Measurements from ENCODE around the gene SIRT1. TPM values are rescaled to one million over a fixed set of nuclear protein-coding genes. Genes with fewer than 3 reads are reported as not detected.
"Not testable (repeated sequence)": the region's sequence is repeated elsewhere in the genome, so short reads cannot be mapped to it uniquely, and the experiment has no call there.

SIRT1 gene
- 10 to 100 TPM; 13.5 to 15.8 TPM for total RNA-seq

DNA sequence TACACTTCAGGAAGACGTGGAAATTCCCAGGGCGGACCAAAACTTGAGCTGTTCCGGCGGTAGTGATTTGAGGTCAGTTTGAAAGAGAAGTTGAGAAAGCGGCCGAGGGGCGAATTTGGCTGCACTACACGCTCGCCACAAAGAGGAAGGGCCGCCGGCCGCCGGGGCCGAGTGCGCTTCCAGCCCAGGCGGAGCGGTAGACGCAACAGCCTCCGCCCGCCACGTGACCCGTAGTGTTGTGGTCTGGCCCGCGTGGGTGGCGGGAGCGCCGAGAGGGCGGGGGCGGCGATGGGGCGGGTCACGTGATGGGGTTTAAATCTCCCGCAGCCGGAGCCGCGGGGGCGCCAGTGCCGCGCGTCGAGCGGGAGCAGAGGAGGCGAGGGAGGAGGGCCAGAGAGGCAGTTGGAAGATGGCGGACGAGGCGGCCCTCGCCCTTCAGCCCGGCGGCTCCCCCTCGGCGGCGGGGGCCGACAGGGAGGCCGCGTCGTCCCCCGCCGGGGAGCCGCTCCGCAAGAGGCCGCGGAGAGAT lies at the start of gene SIRT1:
SIRT1 (plus strand) TSS at position 344 of the 529 bp plus-strand sequence; CDS start at position 410, 66 bp downstream.
- Histone ChIP-seq H3K4me1 (peaks cover 23% of the 10 kb centered on the region), H3K4me3 (peak within 1 kb of the TSS; percentile 40 to 89), H3K27ac (peak within 1 kb of the TSS; percentile 91 to 97 (median 93)), H3K36me3 (replicated peaks in 1 of 2; ENCODE audit: insufficient read depth in 1 of 2, low read depth in 2 of 2) (no peaks in the 10 kb centered on the region), H3K9me3 (no peaks in the 10 kb centered on the region), H3K27me3 (no peaks in the 10 kb centered on the region)
- ATAC-seq (peak; percentile 88), DNase-seq (peak; percentile 96 to 97 (median 97))
- intact Hi-C loops (cut with DNase I): no loop called here
- TF ChIP-seq, protein P1, sequence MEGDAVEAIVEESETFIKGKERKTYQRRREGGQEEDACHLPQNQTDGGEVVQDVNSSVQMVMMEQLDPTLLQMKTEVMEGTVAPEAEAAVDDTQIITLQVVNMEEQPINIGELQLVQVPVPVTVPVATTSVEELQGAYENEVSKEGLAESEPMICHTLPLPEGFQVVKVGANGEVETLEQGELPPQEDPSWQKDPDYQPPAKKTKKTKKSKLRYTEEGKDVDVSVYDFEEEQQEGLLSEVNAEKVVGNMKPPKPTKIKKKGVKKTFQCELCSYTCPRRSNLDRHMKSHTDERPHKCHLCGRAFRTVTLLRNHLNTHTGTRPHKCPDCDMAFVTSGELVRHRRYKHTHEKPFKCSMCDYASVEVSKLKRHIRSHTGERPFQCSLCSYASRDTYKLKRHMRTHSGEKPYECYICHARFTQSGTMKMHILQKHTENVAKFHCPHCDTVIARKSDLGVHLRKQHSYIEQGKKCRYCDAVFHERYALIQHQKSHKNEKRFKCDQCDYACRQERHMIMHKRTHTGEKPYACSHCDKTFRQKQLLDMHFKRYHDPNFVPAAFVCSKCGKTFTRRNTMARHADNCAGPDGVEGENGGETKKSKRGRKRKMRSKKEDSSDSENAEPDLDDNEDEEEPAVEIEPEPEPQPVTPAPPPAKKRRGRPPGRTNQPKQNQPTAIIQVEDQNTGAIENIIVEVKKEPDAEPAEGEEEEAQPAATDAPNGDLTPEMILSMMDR (IDR thresholded peaks at IDR 0.05): peak in 1 of 7 experiments; percentile 7
- TF ChIP-seq POLR2A (IDR thresholded peaks at IDR 0.05): peak; percentile 93 to 96 (median 94)
- WGBS, 2 donors: 0 to 1% methylated on average over 13 to 62 of the region's 62 CpGs

DNA sequence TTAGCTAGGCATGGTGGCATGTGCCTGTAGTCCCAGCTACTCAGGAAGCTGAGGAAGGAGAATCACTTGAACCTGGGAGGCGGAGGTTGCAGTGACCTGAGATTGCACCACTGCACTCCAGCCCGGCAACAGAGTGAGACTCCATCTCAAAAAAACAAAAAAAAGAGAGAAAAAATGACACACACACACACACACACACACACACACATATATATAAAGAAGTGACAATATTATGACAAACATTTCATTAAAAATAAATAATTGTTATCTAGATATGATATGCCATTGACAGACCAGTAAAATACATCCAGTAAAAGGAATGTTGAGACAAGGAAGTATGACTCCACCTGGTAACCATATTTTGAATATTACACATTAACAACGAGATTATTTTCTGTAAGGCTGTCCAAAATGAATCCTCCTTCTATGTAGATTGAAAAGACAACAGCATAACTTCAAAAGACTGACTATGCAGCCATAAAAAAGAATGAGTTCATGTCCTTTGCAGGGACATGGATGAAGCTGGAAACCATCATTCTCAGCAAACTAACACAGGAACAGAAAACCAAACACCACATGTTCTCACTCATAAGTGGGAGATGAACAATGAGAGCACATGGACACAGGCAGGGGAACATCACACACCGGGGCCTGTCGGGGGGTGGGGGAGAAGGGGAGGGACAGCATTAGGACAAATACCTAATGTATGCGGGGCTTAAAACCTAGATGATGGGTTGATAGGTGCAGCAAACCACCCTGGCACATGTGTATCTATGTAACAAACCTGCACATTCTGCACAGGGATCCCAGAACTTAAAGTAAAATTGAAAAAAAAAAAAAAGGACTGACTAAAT lies 48.7 kb upstream of the SIRT1 start:
- 30 to 53% methylated on average over 6 of the region's 6 CpGs for WGBS, 2 donors
- DNase-seq; H3K4me3 ChIP-seq; H3K9me3 ChIP-seq; H3K27me3 ChIP-seq; intact Hi-C loops (cut with DNase I); H3K4me1 ChIP-seq; H3K36me3 ChIP-seq (replicated peaks in 1 of 2; ENCODE audit: insufficient read depth in 1 of 2, low read depth in 2 of 2): not testable (repeated sequence)
- peak overlapping the region in 2 of 4 donors; percentile 38 to 44 for H3K27ac ChIP-seq
- ATAC-seq: peak; percentile 50

DNA sequence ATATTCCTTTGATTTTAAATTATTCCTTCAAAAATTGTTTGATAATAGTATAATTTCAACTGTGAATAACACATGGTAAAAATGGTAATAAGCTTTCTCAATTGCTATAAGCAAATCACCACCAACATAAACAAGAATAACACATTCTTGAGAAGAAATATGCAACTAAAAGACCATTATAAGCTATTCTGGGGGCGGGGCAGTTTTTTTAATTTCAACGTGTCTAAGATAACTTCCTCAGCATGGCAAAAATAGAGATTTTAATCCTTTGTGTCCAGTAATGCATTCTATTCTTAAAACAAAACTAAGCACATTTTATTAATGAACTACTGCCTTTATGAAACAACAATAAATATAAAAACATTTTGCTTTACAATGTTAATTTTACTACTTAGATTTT lies 48.0 kb upstream of the SIRT1 start:
- no peak for ATAC-seq
- no peak overlapping the region for H3K4me3 ChIP-seq

DNA sequence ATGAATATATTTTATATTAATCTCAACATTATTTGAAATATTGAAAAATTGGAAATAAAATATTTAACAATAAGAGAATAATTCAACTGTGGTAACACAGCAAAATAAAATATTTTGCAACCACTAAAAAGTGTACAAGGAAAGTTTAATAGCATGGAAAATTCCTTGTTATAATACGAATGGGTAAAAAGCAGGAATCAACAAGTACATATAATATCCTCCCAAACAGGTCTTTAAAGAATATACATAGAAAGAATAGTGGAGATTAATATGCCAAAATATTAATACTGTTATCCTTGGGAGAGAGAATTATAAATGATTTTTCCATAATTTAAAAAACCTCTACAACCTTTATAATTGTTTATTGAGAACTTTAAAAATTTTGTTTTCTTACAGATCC lies 47.5 kb upstream of the SIRT1 start:
- H3K36me3 ChIP-seq (replicated peaks in 1 of 2; ENCODE audit: insufficient read depth in 1 of 2, low read depth in 2 of 2): no peaks in the 10 kb centered on the region
- DNase-seq (no peak), ATAC-seq (no peak)
- 39 to 44% methylated on average over 1 of the region's 1 CpG for WGBS, 2 donors
- no peaks in the 10 kb centered on the region for H3K4me1 ChIP-seq
- H3K9me3 ChIP-seq: no peaks in the 10 kb centered on the region
- H3K27ac ChIP-seq: peak overlapping the region in 1 of 4 donors; percentile 77
- no peaks in the 10 kb centered on the region for H3K27me3 ChIP-seq
- peak overlapping the region; percentile 21 to 33 for H3K4me3 ChIP-seq
- TF ChIP-seq POLR2A (IDR thresholded peaks at IDR 0.05): no peak
- TF ChIP-seq, protein P1 (IDR thresholded peaks at IDR 0.05): no peak
- intact Hi-C loops (cut with DNase I): no loop called here

More for the DNA sequence above, 48.0 kb upstream of the SIRT1 start:
- intact Hi-C loops (cut with DNase I): no loop called here
- Histone ChIP-seq H3K36me3 (replicated peaks in 1 of 2; ENCODE audit: insufficient read depth in 1 of 2, low read depth in 2 of 2) (no peaks in the 10 kb centered on the region), H3K4me1 (no peaks in the 10 kb centered on the region), H3K27ac (peak overlapping the region in 2 of 4 donors; percentile 38 to 44), H3K27me3 (no peaks in the 10 kb centered on the region), H3K9me3 (no peaks in the 10 kb centered on the region)
- WGBS, 2 donors: 29 to 30% methylated on average over 2 of the region's 2 CpGs
- no peak for TF ChIP-seq POLR2A (IDR thresholded peaks at IDR 0.05)
- TF ChIP-seq, protein P1 (IDR thresholded peaks at IDR 0.05): no peak
- DNase-seq: no peak

DNA sequence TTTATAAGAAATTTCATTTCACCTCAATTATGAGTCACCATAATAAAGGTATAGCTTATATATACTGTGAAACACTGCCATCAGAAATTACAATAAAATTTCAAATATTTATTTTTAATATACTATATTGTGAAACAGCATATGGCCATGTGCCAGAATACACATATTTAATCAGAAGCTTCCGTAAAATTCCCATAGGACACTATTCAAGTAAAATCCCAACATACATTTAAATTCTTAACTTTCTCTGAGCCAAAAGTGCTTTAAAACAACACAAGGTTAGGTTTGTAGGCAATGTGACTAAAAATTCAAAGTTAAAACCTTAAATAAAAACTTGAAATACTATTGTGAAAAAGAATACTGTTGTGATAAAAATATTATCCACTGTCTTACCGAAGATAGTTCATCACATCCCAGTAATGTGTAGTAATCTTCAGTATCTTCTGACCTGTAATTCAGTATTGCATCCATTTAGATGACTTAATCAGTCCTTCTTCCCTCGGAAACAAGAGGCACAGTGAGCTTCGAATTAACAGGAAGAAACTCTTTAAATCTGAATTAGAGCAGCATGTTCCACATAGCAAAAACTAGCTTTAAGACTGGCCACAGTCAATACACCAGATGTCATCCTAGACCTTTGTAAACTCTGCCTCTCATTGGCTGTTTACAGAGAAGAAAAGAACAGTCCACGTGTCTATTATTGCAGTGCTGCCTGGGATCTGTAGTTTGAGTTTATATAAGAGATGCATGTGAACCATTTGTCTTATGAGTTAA lies 46.7 kb upstream of the SIRT1 start, which contains the start of gene DNAJC12:
DNAJC12 (minus strand) TSS at position 648 of the 774 bp plus-strand sequence; CDS start at position 471, 177 bp downstream.
- DNase-seq (peak in 2 of 4 donors; percentile 28 to 53), ATAC-seq (peak; percentile 97)
- TF ChIP-seq, protein P1 (IDR thresholded peaks at IDR 0.05): no peak
- peak; percentile 15 to 79 (median 77) for TF ChIP-seq POLR2A (IDR thresholded peaks at IDR 0.05)
- Histone ChIP-seq H3K27ac (peak within 1 kb of the TSS in 3 of 4 donors; percentile 31 to 77 (median 62)), H3K4me3 (peak within 1 kb of the TSS; percentile 21 to 33), H3K9me3 (no peaks in the 10 kb centered on the region), H3K4me1 (no peaks in the 10 kb centered on the region), H3K27me3 (no peaks in the 10 kb centered on the region), H3K36me3 (replicated peaks in 1 of 2; ENCODE audit: insufficient read depth in 1 of 2, low read depth in 2 of 2) (no peaks in the 10 kb centered on the region)
- WGBS, 2 donors: 4 to 11% methylated on average over 5 of the region's 5 CpGs
- intact Hi-C loops (cut with DNase I): no loop called here

DNA sequence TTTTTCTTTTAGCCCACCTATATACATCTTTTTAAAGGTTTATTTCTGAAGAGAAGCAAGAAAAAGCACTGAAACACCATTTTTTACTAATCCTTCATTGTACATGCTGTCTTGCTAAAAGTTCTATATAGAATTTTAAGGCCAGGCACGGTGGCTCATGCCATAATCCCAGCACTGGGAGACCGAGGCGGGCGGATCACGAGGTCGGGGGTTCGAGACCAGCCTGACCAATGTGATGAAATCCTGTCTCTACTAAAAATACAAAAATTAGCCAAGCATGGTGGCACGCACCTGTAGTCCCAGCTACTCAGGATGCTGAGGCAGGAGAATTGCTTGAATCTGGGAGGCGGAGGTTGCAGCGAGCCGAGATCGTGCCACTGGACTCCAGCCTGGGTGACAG lies 44.9 kb upstream of the SIRT1 start:
- not testable (repeated sequence) for DNase-seq

More for the DNA sequence above, 44.9 kb upstream of the SIRT1 start:
- H3K27ac ChIP-seq; H3K27me3 ChIP-seq; H3K4me1 ChIP-seq; H3K36me3 ChIP-seq (replicated peaks in 1 of 2; ENCODE audit: insufficient read depth in 1 of 2, low read depth in 2 of 2); H3K9me3 ChIP-seq; H3K4me3 ChIP-seq; ATAC-seq; intact Hi-C loops (cut with DNase I): not testable (repeated sequence)
- 92 to 93% methylated on average over 12 of the region's 12 CpGs for WGBS, 2 donors
